Activated CD8-positive, alpha-beta memory T cell treated with anti-CD3 and anti-CD28 coated beads for 1 hour (primary cell): ENCODE measurements around the gene HIBADH.
"Not testable (repeated sequence)": the region's sequence is repeated elsewhere in the genome, so short reads cannot be mapped to it uniquely, and the experiment has no call there.

Source experiments
- DNase-seq, 2 donors: peaks; one replicate each; pipeline ENCODE4 v3.0.0-alpha.2; 2020; ENCODE audit warnings: low read depth in 1 of 2; ENCODE audit errors: extremely low read depth in 1 of 2

HIBADH gene

GRCh38 chr7:27603813-27604212 lies 58.9 kb downstream of the HIBADH start:
- DNase-seq = no peak

GRCh38 chr7:27602766-27603165 lies 59.9 kb downstream of the HIBADH start:
- DNase-seq = no peak

DNA sequence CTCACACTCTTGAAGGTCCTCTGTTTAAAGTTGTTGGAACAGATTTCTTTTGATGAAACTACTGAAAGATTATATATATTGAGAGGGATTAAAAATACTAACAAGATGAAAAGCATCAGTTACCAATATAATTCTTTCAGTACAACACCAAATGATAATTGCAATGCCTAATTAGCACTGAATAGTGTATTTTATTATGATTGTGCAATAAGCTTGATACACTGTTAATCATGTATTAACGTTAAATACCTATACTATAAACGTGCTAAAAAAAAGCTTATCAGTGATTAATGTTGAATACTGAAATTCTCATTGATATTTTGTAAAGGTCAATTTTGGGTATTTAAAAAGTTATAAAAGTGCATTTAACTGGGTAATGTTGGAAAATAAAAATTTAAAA lies 61.5 kb downstream of the HIBADH start:
- DNase-seq = no peak

GRCh38 chr7:27600247-27600646 lies 62.4 kb downstream of the HIBADH start:
- no peak for DNase-seq

- DNase-seq = no peak
These were observed 67.7 kb downstream of the HIBADH start for GRCh38 chr7:27595009-27595408.

GRCh38 chr7:27593226-27593625 lies 69.5 kb downstream of the HIBADH start:
- no peak for DNase-seq

DNA sequence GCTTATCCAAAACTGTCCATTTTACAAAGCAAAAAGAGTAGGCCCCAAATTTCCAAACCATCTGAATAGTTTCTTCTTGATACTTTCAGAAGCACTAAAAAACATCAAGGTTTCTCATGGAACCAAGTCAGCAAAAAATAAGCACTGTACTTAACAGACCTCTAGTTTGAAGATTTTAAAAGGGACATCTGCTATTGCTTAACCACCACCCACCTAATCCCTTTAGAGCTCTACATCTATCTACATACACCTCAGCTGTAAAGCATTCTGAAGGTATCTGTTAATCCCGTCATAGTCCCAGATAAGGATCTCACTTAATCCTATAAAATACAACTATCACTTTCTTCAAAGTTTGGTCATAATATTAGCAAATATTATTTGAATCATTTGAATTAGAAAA lies 72.3 kb downstream of the HIBADH start:
- DNase-seq = no peak

DNA sequence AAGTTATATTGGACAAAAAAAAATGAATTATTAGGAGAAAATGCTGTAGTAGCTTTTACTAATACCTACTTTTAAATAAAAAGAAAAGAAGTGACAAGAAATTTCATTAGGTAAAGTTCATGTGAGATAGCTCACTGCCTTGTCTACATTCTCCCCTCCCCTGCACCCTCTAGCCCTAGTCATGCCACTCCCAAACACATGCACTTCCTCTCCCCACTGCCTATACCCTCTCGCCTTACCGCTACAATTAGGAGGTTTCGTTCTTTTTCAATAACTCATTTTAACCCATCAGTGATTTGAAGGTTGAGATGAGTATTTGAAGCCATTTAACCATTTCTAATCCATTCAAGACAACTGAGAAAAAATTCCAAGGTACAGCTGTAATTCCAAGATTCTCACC lies 75.3 kb downstream of the HIBADH start:
- DNase-seq = no peak

GRCh38 chr7:27586825-27587224 lies 75.9 kb downstream of the HIBADH start:
- DNase-seq = no peak

DNA sequence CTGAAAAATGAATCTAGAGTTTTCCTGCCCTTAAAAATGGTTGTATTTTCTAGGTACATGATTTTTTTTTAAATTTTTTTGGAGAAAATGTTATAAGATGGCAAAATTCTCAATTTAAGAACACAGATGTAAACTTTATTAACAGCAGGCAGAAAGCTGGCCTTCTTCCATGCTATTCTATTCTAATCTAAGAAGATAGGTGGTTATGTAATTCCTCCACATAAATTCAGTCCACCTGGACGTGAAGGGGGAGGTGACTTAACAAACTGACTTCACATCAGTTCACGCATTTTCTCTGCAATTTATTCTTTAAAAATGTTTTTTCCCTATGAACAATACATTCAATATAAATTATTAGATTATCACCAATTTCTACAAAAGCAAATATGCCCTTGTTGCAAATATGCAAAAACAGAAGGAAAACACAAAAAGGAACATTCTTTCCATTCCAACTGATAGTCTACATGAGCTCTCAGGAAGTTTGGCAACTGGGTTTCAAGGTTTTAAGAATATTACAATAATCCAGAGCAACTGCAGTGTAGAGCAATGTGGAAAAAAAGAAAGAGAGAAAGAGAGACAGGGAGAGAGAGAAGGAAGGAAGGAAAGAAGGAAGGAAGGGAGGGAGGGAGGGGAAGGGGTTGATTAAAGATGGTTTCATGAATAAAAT lies 76.8 kb downstream of the HIBADH start:
- no peak for DNase-seq

DNA sequence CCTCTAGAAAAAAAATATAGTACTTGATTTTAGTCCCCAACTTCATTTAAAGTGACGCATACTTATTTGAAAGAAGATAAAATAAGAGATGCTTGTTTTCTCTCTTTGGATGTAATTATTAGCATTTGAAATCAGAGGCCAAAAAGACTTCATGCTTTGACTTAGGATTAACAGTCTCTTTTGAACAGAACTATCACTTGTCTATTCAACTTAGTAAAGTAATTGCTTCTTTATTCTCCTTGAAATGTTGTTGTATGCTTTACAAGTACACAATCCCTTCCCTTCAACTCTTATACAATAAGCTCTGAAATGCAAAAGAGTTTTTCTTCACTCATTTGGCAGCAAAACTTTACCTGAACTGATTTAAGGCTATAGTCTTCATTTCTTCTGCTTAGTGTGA lies 80.8 kb downstream of the HIBADH start:
- no peak for DNase-seq

GRCh38 chr7:27581119-27581518 lies 81.6 kb downstream of the HIBADH start:
- no peak for DNase-seq

GRCh38 chr7:27579565-27579964 lies 83.1 kb downstream of the HIBADH start:
- no peak for DNase-seq

- DNase-seq = not testable (repeated sequence)
These were observed 84.5 kb downstream of the HIBADH start for GRCh38 chr7:27578169-27578568.

DNA sequence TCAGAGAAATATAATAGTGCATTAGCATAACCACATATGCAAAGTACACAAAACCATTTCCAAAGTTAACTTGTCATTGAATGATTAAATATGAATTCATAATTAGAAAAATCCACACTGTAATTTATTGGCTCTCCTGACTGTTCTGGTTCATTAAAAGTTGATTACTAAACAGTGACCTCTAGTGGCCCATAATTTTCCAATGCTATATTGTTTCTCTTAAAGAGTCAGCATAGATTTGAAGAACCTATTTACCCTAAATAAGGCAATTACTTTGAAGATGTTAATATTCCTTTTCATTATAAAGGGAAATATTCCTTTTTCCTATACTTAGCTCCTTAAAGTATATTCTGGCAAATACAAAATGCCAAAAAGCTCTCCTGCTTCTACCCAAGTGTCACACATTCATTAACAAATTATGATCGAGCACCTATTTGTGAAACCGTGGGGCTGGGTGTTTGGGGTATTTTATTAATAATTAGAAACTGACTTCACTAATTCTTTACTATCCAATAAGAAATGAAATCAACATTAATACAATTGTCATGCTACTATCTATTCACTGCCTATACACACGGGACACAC lies 86.2 kb downstream of the HIBADH start:
- no peak for DNase-seq

DNA sequence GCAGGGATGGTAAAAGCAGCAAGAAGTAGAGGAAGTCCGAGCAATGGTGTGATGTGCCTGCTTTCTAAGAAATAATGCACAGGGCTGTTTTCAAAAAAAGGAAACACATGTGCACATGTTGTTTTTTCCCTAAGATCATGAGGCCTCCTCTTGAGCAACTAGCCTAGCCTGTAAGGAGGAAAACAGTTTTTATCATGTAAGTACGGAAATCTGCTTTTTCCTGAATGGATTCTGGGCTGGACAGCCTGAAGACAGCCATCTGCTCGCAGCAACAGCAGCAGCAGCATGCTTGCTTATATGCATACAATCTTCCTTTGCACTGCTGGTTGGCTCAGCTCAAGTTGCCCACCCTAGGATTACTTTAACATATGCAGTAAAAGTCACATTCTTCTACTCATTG lies 87.1 kb downstream of the HIBADH start:
- DNase-seq = no peak

DNA sequence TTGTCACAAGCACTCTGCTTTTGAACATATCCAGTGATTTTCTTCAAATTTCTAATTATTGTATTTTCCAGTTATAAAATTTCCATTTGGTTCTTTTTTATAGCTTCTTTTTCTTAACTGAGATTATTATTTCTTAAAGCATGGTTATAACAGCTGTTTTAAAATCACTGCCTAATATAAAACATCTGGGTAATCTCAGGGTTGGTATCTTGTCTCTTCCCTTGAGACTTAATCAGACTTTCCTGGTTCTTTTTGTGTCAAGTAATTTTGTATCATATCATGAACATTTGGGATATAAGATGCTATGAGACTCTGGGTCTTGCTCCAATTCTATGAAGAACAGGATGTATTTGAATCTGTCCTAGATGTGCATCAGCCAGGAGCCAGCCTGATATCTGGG lies 93.6 kb downstream of the HIBADH start:
- DNase-seq = no peak

GRCh38 chr7:27567266-27567665 lies 95.4 kb downstream of the HIBADH start:
- no peak for DNase-seq

GRCh38 chr7:27564881-27565482 lies 97.7 kb downstream of the HIBADH start:
- DNase-seq = no peak

GRCh38 chr7:27560706-27561235 lies 101.9 kb downstream of the HIBADH start:
- DNase-seq = no peak

DNA sequence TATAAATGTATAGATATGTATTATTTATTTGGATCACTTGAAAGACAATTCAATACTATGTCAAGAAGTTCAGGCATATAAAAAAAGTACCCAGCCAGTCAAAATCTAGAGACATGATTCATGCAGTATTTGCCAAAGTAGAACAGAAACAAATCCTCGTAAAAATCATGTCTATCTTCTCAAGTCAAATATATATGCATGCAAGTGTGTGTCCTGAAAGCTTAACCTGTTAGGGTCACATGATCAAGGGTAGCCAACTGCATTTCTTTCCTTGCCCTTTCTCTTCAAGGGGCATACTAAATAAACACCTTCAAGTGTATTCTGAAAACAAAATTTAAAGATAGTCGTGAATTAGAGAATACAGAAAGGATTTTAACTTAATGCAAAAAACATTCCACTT lies 107.0 kb downstream of the HIBADH start:
- DNase-seq = no peak

GRCh38 chr7:27554826-27555225 lies 107.9 kb downstream of the HIBADH start:
- DNase-seq = no peak
